Suprapubic skin (tissue), 4 donors: ENCODE results near the gene MCRIP2. TPM values are rescaled to one million over a fixed set of nuclear protein-coding genes. Genes with fewer than 3 reads are reported as not detected.
A peak's percentile ranks its signal among the peaks of the same experiment; 100 is the strongest.

Experiments
- DNase-seq, 2 donors: peaks; one replicate each; pipeline ENCODE4 v3.0.0-alpha.2; 2019; ENCODE audit warnings: low spot score in 2 of 2
- H3K27ac ChIP-seq: fragments of 200-600 bp; sonication (generic); one replicate; pipeline ENCODE4 v1.5.1; 2019
- H3K27me3 ChIP-seq: fragments of 200-600 bp; sonication (generic); one replicate; pipeline ENCODE4 v1.5.1; 2019
- H3K36me3 ChIP-seq: fragments of 200-600 bp; sonication (generic); one replicate; pipeline ENCODE4 v1.5.1; 2019
- H3K4me1 ChIP-seq: fragments of 200-600 bp; sonication (generic); one replicate; pipeline ENCODE4 v1.5.1; 2019
- H3K4me3 ChIP-seq: fragments of 200-600 bp; sonication (generic); one replicate; pipeline ENCODE4 v1.5.1; 2019; ENCODE audit warnings: mild to moderate bottlenecking
- H3K9me3 ChIP-seq: fragments of 200-600 bp; sonication (generic); one replicate; pipeline ENCODE4 v1.5.1; 2019
- CTCF ChIP-seq, 2 donors: fragments of 200-600 bp in 1 of 2; fragments of 450-650 bp in 1 of 2; sonication (generic) in 1 of 2; IDR thresholded peaks; one replicate each; pipeline ENCODE4 v1.5.1; 2016 to 2019; ENCODE audit warnings: antibody characterized with exemption in 2 of 2, mild to moderate bottlenecking in 1 of 2, moderate library complexity in 1 of 2
- EP300 ChIP-seq: sonication (generic); formaldehyde crosslinking; IDR thresholded peaks from one replicate; pipeline ENCODE4 v1.6.1; 2017; ENCODE audit warnings: antibody characterized with exemption
- POLR2A ChIP-seq, 2 donors: fragments of 450-650 bp; IDR thresholded peaks; one replicate each; pipeline ENCODE4 v1.6.1; 2017; ENCODE audit warnings: antibody characterized with exemption in 2 of 2, mild to moderate bottlenecking in 2 of 2, moderate library complexity in 2 of 2
- POLR2AphosphoS5 ChIP-seq, 3 donors: sonication (generic); formaldehyde crosslinking; IDR thresholded peaks; one replicate each; pipeline ENCODE4 v1.6.1; 2017; ENCODE audit warnings: antibody characterized with exemption in 3 of 3
- WGBS: methylation state at CpG from one replicate; pipeline ENCODE4 v1.1.5; 2018; 5-methylcytosine and 5-hydroxymethylcytosine counted together
- total RNA-seq, 4 donors: library from RNA; depleted of rRNA; stranded (reverse); fragments of >200 nt; gene quantifications; one replicate each; pipeline ENCODE4 v1.1.0, GENCODE V29; 2016

MCRIP2 gene
- total RNA-seq, 4 donors from 2014 or later: 10.3 to 29.8 (median 24.2) TPM

GRCh38 chr16:680625-680945 lies 39.0 kb downstream of the MCRIP2 start:
- H3K27ac ChIP-seq: peak overlapping the region; percentile 92
- H3K36me3 ChIP-seq: peaks cover 16% of the 10 kb centered on the region
- peaks cover 4% of the 10 kb centered on the region for H3K27me3 ChIP-seq
- WGBS: 0% methylated on average over 1 of the region's 38 CpGs
- H3K4me1 ChIP-seq: peaks cover 90% of the 10 kb centered on the region
- no peak for DNase-seq
- no peaks in the 10 kb centered on the region for H3K9me3 ChIP-seq
- TF ChIP-seq POLR2A (IDR thresholded peaks at IDR 0.05): no peak
- H3K4me3 ChIP-seq: peak overlapping the region; percentile 84

GRCh38 chr16:680967-681745 lies 39.5 kb downstream of the MCRIP2 start:
- Histone ChIP-seq H3K27ac (peak overlapping the region; percentile 92), H3K4me1 (peaks cover 90% of the 10 kb centered on the region), H3K4me3 (peak overlapping the region; percentile 84), H3K36me3 (peaks cover 16% of the 10 kb centered on the region), H3K27me3 (peaks cover 4% of the 10 kb centered on the region), H3K9me3 (no peaks in the 10 kb centered on the region)
- DNase-seq: no peak
- TF ChIP-seq POLR2A (IDR thresholded peaks at IDR 0.05): no peak
- TF ChIP-seq POLR2AphosphoS5 (IDR thresholded peaks at IDR 0.05): no peak
- WGBS: 38% methylated on average over 20 of the region's 44 CpGs

GRCh38 chr16:681746-682427 lies 40.3 kb downstream of the MCRIP2 start:
- H3K9me3 ChIP-seq: no peaks in the 10 kb centered on the region
- H3K4me1 ChIP-seq: peaks cover 86% of the 10 kb centered on the region
- peaks cover 20% of the 10 kb centered on the region for H3K36me3 ChIP-seq
- H3K4me3 ChIP-seq: peak overlapping the region; percentile 84
- WGBS: 90% methylated on average over 9 of the region's 28 CpGs
- TF ChIP-seq POLR2A (IDR thresholded peaks at IDR 0.05): no peak
- TF ChIP-seq CTCF (IDR thresholded peaks at IDR 0.05): no peak
- TF ChIP-seq EP300: no peak
- TF ChIP-seq POLR2AphosphoS5 (IDR thresholded peaks at IDR 0.05): no peak
- H3K27ac ChIP-seq: no peak overlapping the region
- H3K27me3 ChIP-seq: peaks cover 4% of the 10 kb centered on the region
- DNase-seq: no peak

- Histone ChIP-seq H3K4me1 (peaks cover 77% of the 10 kb centered on the region), H3K9me3 (no peaks in the 10 kb centered on the region), H3K27me3 (no peaks in the 10 kb centered on the region), H3K4me3 (peak overlapping the region; percentile 68), H3K36me3 (peaks cover 28% of the 10 kb centered on the region), H3K27ac (peak overlapping the region; percentile 82)
- TF ChIP-seq POLR2AphosphoS5 (IDR thresholded peaks at IDR 0.05): no peak
- TF ChIP-seq POLR2A (IDR thresholded peaks at IDR 0.05): no peak
- no peak for TF ChIP-seq EP300
- TF ChIP-seq CTCF (IDR thresholded peaks at IDR 0.05): no peak
- peak in 1 of 2 donors; percentile 76 for DNase-seq
- WGBS: 81% methylated on average over 24 of the region's 36 CpGs
These were observed 41.1 kb downstream of the MCRIP2 start for GRCh38 chr16:682493-683395.

- peak in 1 of 2 donors; percentile 74 for DNase-seq
- Histone ChIP-seq H3K4me1 (peaks cover 72% of the 10 kb centered on the region), H3K4me3 (peak overlapping the region; percentile 68), H3K36me3 (peaks cover 32% of the 10 kb centered on the region), H3K27me3 (no peaks in the 10 kb centered on the region), H3K9me3 (no peaks in the 10 kb centered on the region), H3K27ac (peak overlapping the region; percentile 82)
- WGBS: 66% methylated on average over 8 of the region's 57 CpGs
- TF ChIP-seq POLR2AphosphoS5 (IDR thresholded peaks at IDR 0.05) (no peak), EP300 (no peak), CTCF (IDR thresholded peaks at IDR 0.05) (no peak), POLR2A (IDR thresholded peaks at IDR 0.05) (no peak)
These were observed 41.9 kb downstream of the MCRIP2 start for GRCh38 chr16:683396-684070.
